Hepatocyte (in vitro differentiated cells): Measurements from ENCODE around the gene PRKCA.

Source experiments
- CTCF ChIP-seq: fragments of 200-600 bp; sonication (generic); IDR thresholded peaks from 2 replicates; pipeline ENCODE4 v1.5.1; 2016; ENCODE audit warnings: antibody characterized with exemption, mild to moderate bottlenecking; ENCODE audit not compliant: poor library complexity
- EZH2 ChIP-seq: fragments of 200-600 bp; sonication (generic); IDR thresholded peaks from 2 replicates; pipeline ENCODE4 v1.6.1; 2016; ENCODE audit warnings: antibody characterized with exemption, mild to moderate bottlenecking, borderline replicate concordance
- EZH2phosphoT487 ChIP-seq: fragments of 200-600 bp; sonication (generic); IDR thresholded peaks from one replicate; pipeline ENCODE4 v1.6.1; 2018; ENCODE audit warnings: antibody characterized with exemption, mild to moderate bottlenecking, low read depth, moderate library complexity; ENCODE audit not compliant: unreplicated experiment, severe bottlenecking

GRCh38 chr17:66290101-66290722 is 12.2 kb upstream of the PRKCA start:
- TF ChIP-seq EZH2 (no peak), EZH2phosphoT487 (no peak), CTCF (no peak)
